ENCODE data around the gene DDB1. TPM values are rescaled to one million over a fixed set of nuclear protein-coding genes. Genes with fewer than 3 reads are reported as not detected.

DDB1 gene
- 159 to 173 TPM (median 164 TPM) in 5 replicates for total RNA-seq (2022; extraction: Qiagen RNA extraction)

DNA sequence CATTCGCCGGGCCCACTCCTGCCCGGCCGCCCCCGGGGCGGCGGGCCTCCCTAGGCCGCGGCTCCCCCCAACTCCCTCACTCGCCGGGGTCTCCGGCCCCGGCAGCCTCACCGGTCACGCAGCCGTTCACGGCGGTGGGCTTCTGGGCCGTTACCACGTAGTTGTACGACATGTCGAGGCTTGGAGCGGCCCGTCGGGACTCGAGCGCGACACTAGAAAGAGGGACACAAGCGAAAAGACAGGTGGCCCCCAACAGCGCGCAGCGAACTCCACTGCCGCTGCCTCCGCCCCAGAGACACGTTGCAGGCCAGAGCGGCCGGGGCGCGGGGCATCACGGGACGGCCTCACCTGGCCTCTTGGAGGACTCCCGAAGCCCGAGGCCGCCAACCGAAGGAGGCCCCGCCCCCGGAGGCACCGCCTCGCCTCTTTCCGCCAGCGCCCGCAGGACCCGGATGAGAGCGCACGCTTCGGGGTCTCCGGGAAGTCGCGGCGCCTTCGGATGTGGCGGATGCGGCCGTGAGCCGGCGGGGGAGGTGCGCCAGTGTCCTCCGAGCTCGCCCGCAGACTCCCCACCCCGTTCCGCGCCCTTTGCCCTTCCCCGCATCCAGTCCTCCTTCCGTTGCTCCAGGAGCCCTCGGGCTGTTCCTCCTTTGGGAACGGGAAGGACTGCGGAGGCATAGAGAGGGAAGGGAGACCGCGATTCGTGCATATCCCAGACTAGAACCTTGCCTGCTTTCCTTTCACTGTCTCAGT is at the start of gene DDB1, which contains the start of gene TKFC:
Gene DDB1 (minus strand): TSS at position 309 of the 753 bp plus-strand sequence. CDS start 137 bp downstream, at position 172.
Gene TKFC (plus strand): TSS at position 432 of the 753 bp plus-strand sequence. CDS start 1,501 bp downstream, outside the sequence.

GRCh38 chr11:61361741-61362541 is 29.0 kb upstream of the DDB1 start, which contains the start of the genes CYB561A3 and TMEM138:
CYB561A3 (minus strand) TSS chr11:61361882; CDS start chr11:61356713, 5,169 bp downstream.
TMEM138 (plus strand) TSS chr11:61362374; CDS start chr11:61364391, 2,017 bp downstream.

DNA sequence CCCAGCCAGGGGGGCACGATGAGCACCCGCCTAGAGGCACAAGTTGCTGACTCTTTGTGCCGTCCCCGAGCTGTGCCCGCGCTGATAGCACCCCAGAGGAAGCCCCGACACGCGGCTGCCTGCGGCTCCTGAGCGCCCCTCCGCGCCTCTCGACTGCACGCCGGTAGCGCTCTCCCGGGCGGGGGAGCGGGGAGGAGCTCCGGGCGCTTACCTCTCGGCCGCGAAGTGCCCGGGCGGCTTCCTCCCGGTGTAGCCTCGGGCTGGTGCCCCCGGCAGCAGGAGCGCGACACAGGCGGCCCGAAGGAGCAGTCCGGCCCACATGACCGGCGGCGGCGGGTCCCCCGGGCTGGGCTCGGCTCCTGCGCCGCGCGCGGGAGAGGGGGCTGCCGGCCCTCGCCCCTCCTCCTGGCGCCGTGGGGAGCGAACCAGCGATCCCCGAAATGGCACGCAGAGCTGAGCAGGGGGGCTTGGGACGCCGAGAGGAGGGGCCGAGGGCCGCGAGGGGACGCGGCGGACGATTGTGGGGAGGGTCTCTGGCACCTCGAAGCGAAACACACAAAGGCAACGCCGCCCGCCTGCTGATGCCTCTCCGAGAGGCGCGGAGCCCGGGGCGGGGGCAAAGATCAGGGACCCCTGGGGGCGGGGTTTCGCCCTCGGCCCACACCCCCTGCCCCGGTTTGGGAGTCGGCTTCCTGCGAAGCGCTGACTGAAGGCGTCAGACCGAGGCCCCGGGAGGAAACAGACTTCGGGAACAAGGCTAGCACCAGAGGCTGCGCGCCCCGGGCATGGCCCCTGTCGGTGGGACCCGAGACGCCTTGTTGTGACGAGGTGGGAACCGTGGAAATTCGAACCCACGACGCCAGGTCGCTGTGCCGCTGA is 37.9 kb downstream of the DDB1 start, which contains the start of gene VWCE:
Gene VWCE (minus strand): TSS at position 600 of the 879 bp plus-strand sequence. CDS start 279 bp downstream, at position 321.

Other genes starting within 250 kb of the DDB1 start
- gene CD5, start 230.6 kb downstream of the DDB1 start, total RNA-seq (2022; extraction: Qiagen RNA extraction), result not detected in 5 replicates
- 15.6 to 17.5 TPM (median 17.0 TPM) in 5 replicates for gene VPS37C, start 171.7 kb downstream of the DDB1 start, total RNA-seq (2022; extraction: Qiagen RNA extraction)
- not detected in 5 replicates for gene PGA3, start 129.6 kb downstream of the DDB1 start, total RNA-seq (2022; extraction: Qiagen RNA extraction)
- gene PGA4, start 110.8 kb downstream of the DDB1 start, total RNA-seq (2022; extraction: Qiagen RNA extraction), result 0.12 TPM in 1 of 5 replicates, not detected in the others
- gene PGA5, start 91.9 kb downstream of the DDB1 start, total RNA-seq (2022; extraction: Qiagen RNA extraction), result not detected in 5 replicates
- gene VWCE, start 37.8 kb downstream of the DDB1 start, total RNA-seq (2022; extraction: Qiagen RNA extraction), result 0.56 to 1.0 TPM (median 0.69 TPM) in 5 replicates
- 43.9 to 74.0 TPM (median 70.7 TPM) in 5 replicates for gene TKFC, start 123 bp upstream of the DDB1 start, total RNA-seq (2022; extraction: Qiagen RNA extraction)
- 34.3 to 46.4 TPM (median 45.0 TPM) in 5 replicates for gene CYB561A3, start 28.8 kb upstream of the DDB1 start, total RNA-seq (2022; extraction: Qiagen RNA extraction)
- gene TMEM138, start 29.3 kb upstream of the DDB1 start, total RNA-seq (2022; extraction: Qiagen RNA extraction), result 87.0 to 115 TPM (median 93.5 TPM) in 5 replicates
- gene TMEM216, start 59.5 kb upstream of the DDB1 start, total RNA-seq (2022; extraction: Qiagen RNA extraction), result 15.3 to 17.8 TPM (median 16.8 TPM) in 5 replicates
- 68.6 to 73.2 TPM (median 71.1 TPM) in 5 replicates for gene CPSF7, start 96.9 kb upstream of the DDB1 start, total RNA-seq (2022; extraction: Qiagen RNA extraction)
- 39.6 to 48.6 TPM (median 46.9 TPM) in 5 replicates for gene SDHAF2, start 97.0 kb upstream of the DDB1 start, total RNA-seq (2022; extraction: Qiagen RNA extraction)
- gene LRRC10B, start 175.6 kb upstream of the DDB1 start, total RNA-seq (2022; extraction: Qiagen RNA extraction), result 0.15 to 0.31 TPM (median 0.19 TPM) in 4 of 5 replicates, not detected in the other
- gene SYT7, start 248.0 kb upstream of the DDB1 start, total RNA-seq (2022; extraction: Qiagen RNA extraction), result 0.84 to 1.3 TPM (median 1.2 TPM) in 5 replicates